Activated CD8-positive, alpha-beta memory T cell treated with anti-CD3 and anti-CD28 coated beads, Interleukin-2, amount 10 ng/mL, durations not matched to agents 7 days and 5 days (primary cell): ENCODE results near the gene BRSK2. TPM values are rescaled to one million over a fixed set of nuclear protein-coding genes. Genes with fewer than 3 reads are reported as not detected.
A peak's percentile ranks its signal among the peaks of the same experiment; 100 is the strongest.

Experiments used
- ATAC-seq: fragments of 150-1000 bp; cut with Tn5 transposase; one replicate; pipeline ENCODE4 v1.10.0; 2021; ENCODE audit warnings: moderate library complexity
- CTCF ChIA-PET: fragments of 350-600 bp; sonication (Branson Sonifier 250); formaldehyde crosslinking; loops from one replicate; lab custom pipeline; 2021; ENCODE audit warnings: antibody characterized with exemption; lab: Charles Lee
- DNase-seq: peaks from one replicate; pipeline ENCODE4 v3.0.0-alpha.2; 2020
- H3K27ac Mint-ChIP-seq: one replicate; pipeline ENCODE4 v1.8.0; 2021; ENCODE audit warnings: mild to moderate bottlenecking, mixed read lengths
- H3K27me3 Mint-ChIP-seq: one replicate; pipeline ENCODE4 v1.8.0; 2021; ENCODE audit warnings: mixed read lengths
- H3K36me3 Mint-ChIP-seq: one replicate; pipeline ENCODE4 v1.8.0; 2021; ENCODE audit warnings: mild to moderate bottlenecking, mixed read lengths
- H3K4me1 Mint-ChIP-seq: one replicate; pipeline ENCODE4 v1.8.0; 2021; ENCODE audit warnings: mixed read lengths
- H3K4me3 Mint-ChIP-seq: one replicate; pipeline ENCODE4 v1.8.0; 2021; ENCODE audit warnings: mild to moderate bottlenecking, moderate library complexity, mixed read lengths
- H3K9me3 Mint-ChIP-seq: one replicate; pipeline ENCODE4 v1.8.0; 2022; ENCODE audit warnings: low read depth, mixed read lengths
- total RNA-seq, 2 experiments: library from RNA; stranded (reverse); gene quantifications; one replicate each; pipeline ENCODE4 v1.2.3, GENCODE V29; 2021

The BRSK2 gene
- total RNA-seq, 2 experiments from 2014 or later = 0.40 TPM; not detected in 1

DNA sequence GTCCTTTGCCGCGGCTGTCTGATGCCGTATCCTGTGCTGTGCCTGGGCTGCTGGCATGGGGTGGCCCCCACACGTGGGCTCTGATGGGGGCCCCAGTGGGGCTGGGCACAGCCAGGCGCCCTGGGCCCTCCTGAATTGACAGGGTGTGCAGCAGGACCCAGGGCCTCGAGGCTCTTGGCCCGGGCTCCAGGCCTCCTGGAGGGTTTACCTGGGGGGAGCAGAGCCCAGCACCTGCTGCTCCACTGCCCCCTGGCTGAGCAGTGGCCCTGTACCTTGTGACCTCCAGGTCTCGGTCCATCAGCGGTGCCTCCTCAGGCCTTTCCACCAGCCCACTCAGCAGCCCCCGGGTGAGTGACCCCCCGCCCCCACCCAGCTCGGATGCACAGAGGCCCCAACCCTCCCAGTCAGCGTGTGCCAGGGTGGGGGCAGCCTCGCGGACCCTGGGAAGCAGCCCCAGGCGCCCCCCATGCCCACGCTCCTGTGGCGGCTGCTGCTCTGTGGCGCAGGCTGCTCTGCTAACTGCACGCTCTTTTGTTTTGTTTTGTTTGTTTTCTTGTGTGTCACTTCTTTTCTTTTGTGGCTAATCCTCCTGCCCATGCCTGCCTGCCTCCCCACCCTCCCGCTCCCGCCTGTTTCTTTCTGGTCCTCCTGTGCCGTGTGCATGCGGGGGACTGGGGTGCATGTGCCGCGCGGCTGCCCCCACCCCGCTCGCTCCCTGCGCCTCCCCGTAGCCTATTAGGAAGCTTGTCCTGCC, 59.9 kb downstream of the BRSK2 start:
- Mint-ChIP-seq H3K27me3 (no peaks in the 10 kb centered on the region), H3K9me3 (no peaks in the 10 kb centered on the region), H3K27ac (no peak overlapping the region), H3K4me3 (no peak overlapping the region), H3K36me3 (no peaks in the 10 kb centered on the region), H3K4me1 (no peaks in the 10 kb centered on the region)
- DNase-seq (no peak), ATAC-seq (no peak)
- CTCF ChIA-PET = no interaction called here

DNA sequence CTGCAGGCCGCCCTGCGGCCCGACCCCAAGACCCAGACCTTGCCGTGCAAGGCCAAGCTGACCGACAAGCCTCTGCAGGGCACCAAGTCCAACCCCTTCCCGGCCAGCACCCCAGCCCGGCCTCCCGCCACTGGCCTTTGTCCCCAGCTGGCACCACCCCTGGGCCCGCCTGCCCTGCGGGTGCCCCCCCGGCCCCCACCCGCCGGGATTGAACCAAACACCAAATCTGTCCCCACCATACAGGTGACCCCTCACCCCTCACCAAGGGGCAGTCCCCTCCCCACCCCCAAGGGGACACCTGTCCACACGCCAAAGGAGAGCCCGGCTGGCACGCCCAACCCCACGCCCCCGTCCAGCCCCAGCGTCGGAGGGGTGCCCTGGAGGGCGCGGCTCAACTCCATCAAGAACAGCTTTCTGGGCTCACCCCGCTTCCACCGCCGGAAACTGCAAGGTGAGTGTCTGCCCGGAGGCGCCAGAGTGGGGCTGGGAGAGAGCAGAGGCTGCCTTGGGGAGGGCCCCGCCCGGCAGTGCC, 60.7 kb downstream of the BRSK2 start:
- no peak overlapping the region for H3K4me3 Mint-ChIP-seq
- CTCF ChIA-PET = no interaction called here
- H3K4me1 Mint-ChIP-seq = no peaks in the 10 kb centered on the region
- H3K36me3 Mint-ChIP-seq = no peaks in the 10 kb centered on the region
- DNase-seq (no peak), ATAC-seq (no peak)
- no peaks in the 10 kb centered on the region for H3K9me3 Mint-ChIP-seq
- no peak overlapping the region for H3K27ac Mint-ChIP-seq
- H3K27me3 Mint-ChIP-seq = no peaks in the 10 kb centered on the region

DNA sequence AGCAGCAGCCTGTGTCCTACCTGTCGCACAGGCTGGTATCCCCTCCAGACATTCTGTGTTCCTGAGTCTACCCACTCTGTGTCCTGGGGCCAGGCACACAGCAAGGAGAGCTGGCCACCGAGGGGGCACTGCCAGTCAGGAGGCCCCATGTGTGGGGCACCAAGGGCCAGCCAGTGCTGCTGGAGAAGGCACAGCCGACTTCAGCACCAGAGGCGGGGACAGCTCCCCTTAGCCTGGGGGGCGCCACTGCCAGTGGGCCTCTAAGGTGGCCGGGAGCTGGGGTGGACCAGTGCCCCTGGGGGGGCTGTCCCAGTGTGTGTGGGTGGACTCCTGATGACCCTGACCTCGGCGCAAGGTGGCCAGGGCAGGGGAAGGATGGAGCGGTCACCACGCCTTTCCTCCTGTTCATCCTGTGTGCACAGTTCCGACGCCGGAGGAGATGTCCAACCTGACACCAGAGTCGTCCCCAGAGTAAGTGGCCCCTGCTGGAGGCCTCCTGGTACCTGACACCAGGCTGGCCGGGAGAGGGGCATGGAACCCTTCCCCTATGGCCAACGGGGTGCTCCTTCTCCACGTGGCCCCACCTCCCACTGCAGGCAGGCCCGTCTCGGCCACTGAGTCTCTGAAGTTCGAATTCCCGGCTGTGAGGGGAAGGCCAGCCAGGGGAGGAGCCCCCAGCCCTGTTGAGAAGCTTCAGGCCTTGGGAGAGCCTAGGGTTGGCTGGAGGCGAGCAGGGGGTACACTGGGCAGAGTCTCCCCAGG, 61.4 kb downstream of the BRSK2 start:
- Mint-ChIP-seq H3K4me1 (no peaks in the 10 kb centered on the region), H3K27me3 (no peaks in the 10 kb centered on the region), H3K9me3 (no peaks in the 10 kb centered on the region), H3K4me3 (no peak overlapping the region), H3K36me3 (no peaks in the 10 kb centered on the region), H3K27ac (no peak overlapping the region)
- CTCF ChIA-PET = no interaction called here
- no peak for ATAC-seq
- no peak for DNase-seq

DNA sequence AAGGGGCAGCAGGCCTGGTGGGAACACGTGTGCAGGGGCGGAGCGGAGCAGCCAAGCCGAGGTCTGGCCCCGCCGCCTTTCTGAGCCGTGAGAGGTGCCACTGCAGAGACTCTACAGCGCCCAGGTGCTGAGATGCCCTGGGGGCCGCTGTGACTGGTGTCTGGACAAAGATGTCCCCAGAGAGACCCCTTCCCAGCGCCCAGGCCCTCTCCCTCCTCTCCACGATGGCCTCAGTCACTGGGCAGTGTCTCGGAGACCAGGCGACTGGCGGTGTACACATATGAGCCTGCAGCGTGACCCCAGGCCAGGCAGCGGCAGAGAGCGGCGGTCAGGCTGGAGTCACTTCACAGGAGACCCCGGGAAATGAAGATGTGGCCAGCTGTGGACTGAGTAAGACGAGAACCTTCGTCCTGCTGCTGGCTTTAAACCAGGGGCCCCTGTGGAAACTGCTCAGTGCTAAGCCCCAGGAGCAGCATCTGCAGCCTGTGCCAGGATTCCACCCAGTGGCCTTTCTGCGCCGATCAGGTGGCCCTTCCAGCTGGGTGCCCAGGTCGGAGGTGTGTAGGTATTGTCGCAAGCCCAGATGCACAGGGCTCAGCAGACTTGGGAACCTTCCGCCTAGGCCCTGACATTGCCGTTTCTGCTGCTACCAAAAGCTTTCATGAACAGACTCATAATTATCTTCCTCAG, 62.2 kb downstream of the BRSK2 start:
- H3K9me3 Mint-ChIP-seq = no peaks in the 10 kb centered on the region
- no peaks in the 10 kb centered on the region for H3K4me1 Mint-ChIP-seq
- CTCF ChIA-PET = interaction anchor here (1.0 kb wide), 1 partner anchor 95 kb away, joined by 3 read pairs; no protein-coding TSS in a partner anchor
- DNase-seq (no peak), ATAC-seq (no peak)
- no peaks in the 10 kb centered on the region for H3K27me3 Mint-ChIP-seq
- no peaks in the 10 kb centered on the region for H3K36me3 Mint-ChIP-seq
- H3K4me3 Mint-ChIP-seq = no peak overlapping the region
- H3K27ac Mint-ChIP-seq = no peak overlapping the region

DNA sequence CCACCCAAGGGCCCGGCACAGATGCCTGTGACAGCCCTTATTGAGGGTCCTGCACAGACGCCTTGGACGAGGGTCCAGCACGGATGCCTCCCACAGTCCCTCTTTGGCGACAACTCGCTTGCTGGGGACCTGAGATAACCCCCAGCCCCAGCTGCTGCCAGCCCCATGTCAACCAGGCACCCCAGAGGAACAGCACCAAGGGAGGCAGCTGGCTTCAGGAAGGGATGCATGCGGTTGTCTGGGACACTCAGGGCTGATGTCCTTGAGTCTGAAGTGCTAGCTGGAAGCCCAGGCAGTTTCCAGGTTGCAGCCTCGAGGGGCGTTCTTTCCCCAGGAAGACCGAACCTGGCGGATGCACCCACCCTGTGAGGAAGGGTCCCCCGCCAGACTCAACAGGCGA, 63.0 kb downstream of the BRSK2 start:
- H3K36me3 Mint-ChIP-seq = no peaks in the 10 kb centered on the region
- H3K9me3 Mint-ChIP-seq = no peaks in the 10 kb centered on the region
- no peak overlapping the region for H3K27ac Mint-ChIP-seq
- no peaks in the 10 kb centered on the region for H3K27me3 Mint-ChIP-seq
- CTCF ChIA-PET = interaction anchor here (1.0 kb wide), 1 partner anchor 94 kb away, joined by 3 read pairs; no protein-coding TSS in a partner anchor
- no peaks in the 10 kb centered on the region for H3K4me1 Mint-ChIP-seq
- ATAC-seq = no peak
- no peak for DNase-seq
- no peak overlapping the region for H3K4me3 Mint-ChIP-seq

DNA sequence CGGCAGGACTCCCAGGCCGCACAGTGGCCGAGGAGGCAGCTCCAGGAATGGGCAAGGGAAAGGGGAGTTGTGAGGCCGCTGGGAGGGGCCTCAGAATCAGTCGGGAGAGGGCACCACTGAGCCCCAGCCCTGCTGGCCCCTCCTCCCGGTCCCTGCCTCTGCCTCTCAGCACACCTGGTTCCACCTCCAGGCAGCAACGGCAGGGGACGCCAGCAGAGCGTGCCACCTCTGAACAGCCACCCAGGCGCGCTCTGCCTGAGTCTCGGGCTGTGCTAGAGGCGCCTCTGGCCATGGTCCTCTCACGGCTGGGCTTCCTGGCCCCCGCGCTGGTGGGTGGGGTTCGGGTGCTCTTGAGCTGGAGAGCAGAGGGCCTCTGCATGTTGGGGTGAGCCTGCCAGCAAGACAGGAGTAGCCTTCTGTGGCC, 63.9 kb downstream of the BRSK2 start:
- DNase-seq (peak; percentile 45), ATAC-seq (peak; percentile 31)
- no peaks in the 10 kb centered on the region for H3K9me3 Mint-ChIP-seq
- CTCF ChIA-PET = no interaction called here
- H3K4me3 Mint-ChIP-seq = no peak overlapping the region
- no peaks in the 10 kb centered on the region for H3K27me3 Mint-ChIP-seq
- H3K36me3 Mint-ChIP-seq = no peaks in the 10 kb centered on the region
- no peak overlapping the region for H3K27ac Mint-ChIP-seq
- H3K4me1 Mint-ChIP-seq = no peaks in the 10 kb centered on the region

DNA sequence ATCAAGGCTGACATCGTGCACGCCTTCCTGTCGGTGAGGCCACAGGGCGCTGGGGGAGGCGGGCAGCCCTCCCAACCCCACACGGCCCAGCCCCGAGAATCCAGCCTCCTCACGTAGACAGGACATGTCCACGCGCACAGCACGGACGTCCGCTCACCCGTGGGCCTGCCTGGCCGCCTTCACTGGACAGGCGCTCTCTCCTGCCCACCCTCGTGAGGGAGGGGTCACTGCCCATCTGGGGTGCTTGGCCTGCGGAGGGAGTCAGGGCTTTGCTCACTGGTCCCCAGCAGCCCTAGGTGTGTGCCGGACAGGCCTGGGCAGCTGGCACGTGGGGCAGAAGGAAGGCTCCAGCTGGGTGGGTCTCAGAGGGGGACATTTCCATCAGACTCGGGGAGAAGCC, 64.8 kb downstream of the BRSK2 start:
- Mint-ChIP-seq H3K36me3 (no peaks in the 10 kb centered on the region), H3K27me3 (no peaks in the 10 kb centered on the region), H3K4me3 (no peak overlapping the region), H3K27ac (no peak overlapping the region), H3K9me3 (no peaks in the 10 kb centered on the region), H3K4me1 (no peaks in the 10 kb centered on the region)
- CTCF ChIA-PET = no interaction called here
- DNase-seq (no peak), ATAC-seq (no peak)

DNA sequence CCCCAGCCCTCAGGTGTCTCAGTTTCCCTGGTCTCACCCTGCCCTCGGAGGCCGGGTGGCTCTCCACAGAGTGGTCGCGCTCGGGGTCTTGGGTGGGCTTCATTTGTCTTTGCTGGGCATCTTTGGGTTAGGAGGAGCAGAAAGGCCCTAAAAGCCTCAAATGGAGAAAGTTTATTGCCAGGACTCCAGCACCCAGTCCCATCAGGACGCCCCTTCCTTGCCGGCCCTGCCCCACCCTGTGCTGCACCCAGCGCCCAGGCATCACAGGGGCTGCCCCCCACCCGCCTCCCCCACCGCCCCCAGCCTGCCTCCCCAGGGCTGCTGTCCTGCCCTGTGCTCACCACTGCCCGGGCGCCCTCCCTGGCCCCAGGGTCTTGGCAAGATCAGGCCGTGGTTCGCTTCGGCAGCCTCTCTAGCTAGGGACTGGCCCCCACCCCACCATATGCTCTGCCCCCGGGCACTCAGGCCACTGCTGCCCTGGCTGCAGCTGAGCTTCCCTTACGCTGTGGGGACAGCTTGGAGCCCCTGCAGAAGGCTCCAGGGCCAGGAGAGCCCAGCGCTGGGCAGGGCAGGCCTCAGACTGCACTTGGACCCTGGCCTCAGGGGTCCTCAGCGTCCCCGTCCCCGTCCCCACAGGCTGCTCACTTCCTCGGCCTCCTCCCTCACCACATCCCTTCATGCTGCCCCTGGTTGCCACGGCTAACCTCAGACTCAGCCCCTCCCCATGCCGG, 65.5 kb downstream of the BRSK2 start:
- no peak overlapping the region for H3K27ac Mint-ChIP-seq
- H3K27me3 Mint-ChIP-seq = no peaks in the 10 kb centered on the region
- no peak for ATAC-seq
- CTCF ChIA-PET = no interaction called here
- no peaks in the 10 kb centered on the region for H3K36me3 Mint-ChIP-seq
- H3K9me3 Mint-ChIP-seq = no peaks in the 10 kb centered on the region
- H3K4me3 Mint-ChIP-seq = no peak overlapping the region
- no peak for DNase-seq
- no peaks in the 10 kb centered on the region for H3K4me1 Mint-ChIP-seq

DNA sequence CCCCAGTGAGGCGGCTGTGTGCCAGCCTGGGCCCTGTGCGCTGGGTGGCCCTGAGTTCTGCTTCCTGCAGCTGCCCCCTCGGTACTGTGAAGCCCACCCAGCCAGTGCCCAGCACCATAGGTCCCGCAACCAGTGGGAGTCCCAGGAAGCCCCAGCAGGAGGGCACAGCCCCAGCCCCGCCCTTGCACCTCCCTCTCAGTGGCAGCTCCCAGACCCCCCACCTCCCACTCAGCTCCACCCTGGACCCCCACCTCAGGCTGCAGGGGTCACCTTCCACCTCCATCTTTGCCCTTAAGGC, 66.0 kb downstream of the BRSK2 start:
- DNase-seq = no peak
- H3K4me1 Mint-ChIP-seq = no peaks in the 10 kb centered on the region
- H3K27me3 Mint-ChIP-seq = no peaks in the 10 kb centered on the region
- no peaks in the 10 kb centered on the region for H3K36me3 Mint-ChIP-seq
- H3K4me3 Mint-ChIP-seq = no peak overlapping the region
- no peaks in the 10 kb centered on the region for H3K9me3 Mint-ChIP-seq
- CTCF ChIA-PET = no interaction called here
- no peak for ATAC-seq
- H3K27ac Mint-ChIP-seq = no peak overlapping the region

DNA sequence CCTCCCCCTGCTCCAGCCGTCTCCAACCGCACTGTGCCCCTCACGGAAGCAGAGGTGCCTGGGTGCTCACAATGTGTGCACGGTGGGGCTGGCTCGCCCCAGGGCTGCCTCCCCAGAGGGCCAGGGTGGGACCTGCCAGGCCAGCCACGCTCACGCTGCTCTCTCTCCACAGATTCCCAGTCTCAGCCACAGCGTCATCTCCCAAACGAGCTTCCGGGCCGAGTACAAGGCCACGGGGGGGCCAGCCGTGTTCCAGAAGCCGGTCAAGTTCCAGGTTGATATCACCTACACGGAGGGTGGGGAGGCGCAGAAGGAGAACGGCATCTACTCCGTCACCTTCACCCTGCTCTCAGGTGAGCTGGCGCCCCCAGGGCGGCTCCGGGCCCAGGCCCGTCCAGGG, 66.4 kb downstream of the BRSK2 start:
- CTCF ChIA-PET = no interaction called here

DNA sequence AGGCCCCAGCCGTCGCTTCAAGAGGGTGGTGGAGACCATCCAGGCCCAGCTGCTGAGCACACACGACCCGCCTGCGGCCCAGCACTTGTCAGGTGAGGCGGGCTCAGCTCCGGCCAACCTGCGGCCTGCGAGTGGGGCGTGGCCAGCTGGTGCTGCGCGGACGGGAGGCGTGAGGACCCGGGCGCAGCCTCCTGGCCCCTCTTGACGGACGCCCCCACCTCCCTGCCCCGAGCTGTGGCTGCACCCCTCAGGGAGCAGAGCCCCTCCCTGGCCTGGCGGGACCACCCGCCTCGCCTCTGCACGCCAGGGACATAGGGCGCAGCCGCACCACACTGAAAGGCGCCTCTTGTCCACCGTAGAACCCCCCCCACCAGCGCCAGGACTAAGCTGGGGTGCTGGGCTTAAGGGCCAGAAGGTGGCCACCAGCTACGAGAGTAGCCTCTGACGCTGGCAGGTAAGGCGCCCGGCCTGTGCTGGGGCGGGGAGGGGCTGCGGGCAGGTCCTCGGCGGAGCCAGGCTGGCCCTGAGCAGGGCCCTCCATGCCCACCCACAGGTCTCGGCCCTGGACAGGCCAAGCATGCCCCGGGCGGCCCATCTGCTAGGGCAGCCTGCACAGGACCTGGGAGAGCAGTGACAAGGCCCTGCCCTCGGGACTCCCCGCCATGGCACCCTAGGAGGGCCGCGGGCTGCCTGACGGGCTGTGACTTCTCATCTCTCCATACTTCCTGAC, 67.0 kb downstream of the BRSK2 start:
- ATAC-seq = no peak

More for the DNA sequence above, 66.4 kb downstream of the BRSK2 start:
- DNase-seq (no peak), ATAC-seq (no peak)
- no peaks in the 10 kb centered on the region for H3K27me3 Mint-ChIP-seq
- no peaks in the 10 kb centered on the region for H3K36me3 Mint-ChIP-seq
- H3K9me3 Mint-ChIP-seq = no peaks in the 10 kb centered on the region
- H3K4me3 Mint-ChIP-seq = no peak overlapping the region
- no peaks in the 10 kb centered on the region for H3K4me1 Mint-ChIP-seq
- no peak overlapping the region for H3K27ac Mint-ChIP-seq

DNA sequence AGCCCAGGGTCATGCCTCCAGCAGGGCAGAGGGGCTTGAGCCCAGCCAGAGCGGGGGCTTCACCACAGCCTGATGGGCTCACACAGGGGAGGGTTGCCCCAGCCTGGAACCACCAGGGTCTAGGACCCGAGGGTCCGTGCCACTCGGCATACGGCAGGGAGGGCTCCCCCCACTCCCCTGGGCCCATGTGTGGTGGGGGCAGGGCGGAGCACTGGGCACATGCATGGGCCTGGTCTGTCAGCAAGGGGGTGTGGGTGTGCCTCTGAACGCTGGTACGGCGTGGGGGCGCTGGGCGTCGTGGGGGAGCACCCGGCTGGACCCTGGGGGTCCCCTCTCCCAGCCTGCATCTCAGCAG, 67.6 kb downstream of the BRSK2 start:
- no peaks in the 10 kb centered on the region for H3K4me1 Mint-ChIP-seq
- no peak overlapping the region for H3K27ac Mint-ChIP-seq
- no peak overlapping the region for H3K4me3 Mint-ChIP-seq
- CTCF ChIA-PET = no interaction called here
- no peaks in the 10 kb centered on the region for H3K36me3 Mint-ChIP-seq
- H3K9me3 Mint-ChIP-seq = no peaks in the 10 kb centered on the region
- DNase-seq = no peak
- no peak for ATAC-seq
- H3K27me3 Mint-ChIP-seq = no peaks in the 10 kb centered on the region

More for the DNA sequence above, 67.0 kb downstream of the BRSK2 start:
- Mint-ChIP-seq H3K4me3 (no peak overlapping the region), H3K27me3 (no peaks in the 10 kb centered on the region), H3K27ac (no peak overlapping the region), H3K36me3 (no peaks in the 10 kb centered on the region), H3K4me1 (no peaks in the 10 kb centered on the region), H3K9me3 (no peaks in the 10 kb centered on the region)
- DNase-seq = no peak
- CTCF ChIA-PET = no interaction called here

DNA sequence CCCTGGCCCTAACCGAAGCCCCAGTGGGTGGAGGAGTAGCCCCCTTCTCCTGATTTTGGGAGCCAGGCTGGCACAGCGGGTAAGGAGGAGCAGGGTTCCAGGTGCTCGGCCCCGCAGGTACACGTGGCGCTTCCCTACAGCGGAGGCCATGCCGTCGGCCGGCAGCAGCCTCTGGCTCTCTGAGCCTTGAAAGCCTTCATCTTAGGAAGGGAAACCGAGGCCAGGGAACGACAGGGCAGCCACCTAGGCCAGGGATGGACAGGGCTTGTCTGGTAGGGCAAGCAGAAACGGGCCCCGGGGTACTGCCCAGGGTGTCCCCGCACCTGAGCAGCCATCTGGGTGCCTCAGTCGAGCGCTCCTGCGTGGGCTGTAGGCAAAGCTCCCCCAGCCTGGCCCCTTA, 68.1 kb downstream of the BRSK2 start:
- H3K27me3 Mint-ChIP-seq = no peaks in the 10 kb centered on the region
- ATAC-seq (no peak), DNase-seq (no peak)
- CTCF ChIA-PET = no interaction called here
- no peaks in the 10 kb centered on the region for H3K4me1 Mint-ChIP-seq
- H3K4me3 Mint-ChIP-seq = no peak overlapping the region
- H3K27ac Mint-ChIP-seq = no peak overlapping the region
- H3K36me3 Mint-ChIP-seq = no peaks in the 10 kb centered on the region
- H3K9me3 Mint-ChIP-seq = no peaks in the 10 kb centered on the region
